Measurements from ENCODE around the gene SCARF2. TPM values are rescaled to one million over a fixed set of nuclear protein-coding genes. Genes with fewer than 3 reads are reported as not detected.

The SCARF2 gene, protein sequence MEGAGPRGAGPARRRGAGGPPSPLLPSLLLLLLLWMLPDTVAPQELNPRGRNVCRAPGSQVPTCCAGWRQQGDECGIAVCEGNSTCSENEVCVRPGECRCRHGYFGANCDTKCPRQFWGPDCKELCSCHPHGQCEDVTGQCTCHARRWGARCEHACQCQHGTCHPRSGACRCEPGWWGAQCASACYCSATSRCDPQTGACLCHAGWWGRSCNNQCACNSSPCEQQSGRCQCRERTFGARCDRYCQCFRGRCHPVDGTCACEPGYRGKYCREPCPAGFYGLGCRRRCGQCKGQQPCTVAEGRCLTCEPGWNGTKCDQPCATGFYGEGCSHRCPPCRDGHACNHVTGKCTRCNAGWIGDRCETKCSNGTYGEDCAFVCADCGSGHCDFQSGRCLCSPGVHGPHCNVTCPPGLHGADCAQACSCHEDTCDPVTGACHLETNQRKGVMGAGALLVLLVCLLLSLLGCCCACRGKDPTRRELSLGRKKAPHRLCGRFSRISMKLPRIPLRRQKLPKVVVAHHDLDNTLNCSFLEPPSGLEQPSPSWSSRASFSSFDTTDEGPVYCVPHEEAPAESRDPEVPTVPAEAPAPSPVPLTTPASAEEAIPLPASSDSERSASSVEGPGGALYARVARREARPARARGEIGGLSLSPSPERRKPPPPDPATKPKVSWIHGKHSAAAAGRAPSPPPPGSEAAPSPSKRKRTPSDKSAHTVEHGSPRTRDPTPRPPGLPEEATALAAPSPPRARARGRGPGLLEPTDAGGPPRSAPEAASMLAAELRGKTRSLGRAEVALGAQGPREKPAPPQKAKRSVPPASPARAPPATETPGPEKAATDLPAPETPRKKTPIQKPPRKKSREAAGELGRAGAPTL
- 10.6 and 14.9 TPM in 2 replicates for total RNA-seq

DNA sequence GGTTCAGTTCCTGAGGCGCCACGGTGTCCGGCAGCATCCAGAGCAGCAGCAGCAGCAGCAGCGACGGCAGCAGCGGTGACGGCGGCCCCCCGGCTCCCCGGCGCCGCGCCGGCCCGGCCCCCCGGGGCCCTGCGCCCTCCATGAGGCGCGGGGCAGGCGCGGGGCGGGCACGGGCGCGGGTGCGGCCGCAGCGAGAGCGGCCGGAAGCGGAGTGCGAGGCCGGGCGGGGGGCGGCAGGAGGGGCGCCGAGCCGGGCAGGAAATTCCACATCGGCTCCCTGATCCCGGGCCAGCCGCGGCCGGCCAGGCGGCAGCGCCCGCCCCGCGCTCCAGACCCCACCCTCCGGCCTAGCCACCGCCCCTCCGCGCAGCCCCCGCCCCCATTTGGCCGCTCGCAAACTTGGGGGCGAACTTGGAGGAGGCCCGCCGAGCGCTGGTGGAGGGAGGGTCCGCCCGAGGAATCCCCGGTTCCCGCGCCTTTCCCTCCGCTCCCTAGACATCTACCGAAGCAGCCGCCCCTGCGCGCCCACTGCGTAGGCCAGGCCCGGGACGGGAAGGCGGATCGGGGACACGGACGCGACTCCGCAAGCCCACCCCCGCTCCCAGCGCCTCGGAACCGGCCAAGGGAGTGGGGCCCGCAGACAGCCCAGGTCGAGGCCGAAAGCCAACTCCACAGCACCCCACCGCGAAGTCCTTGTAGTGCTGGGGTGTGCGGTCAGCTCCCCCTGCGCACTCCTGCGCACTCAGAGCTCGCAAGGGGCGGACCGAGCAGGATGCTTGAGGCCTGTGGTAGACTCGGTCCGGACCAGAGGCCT is at the start of gene SCARF2:
TSS of gene SCARF2 (minus strand) at position 213 of the 814 bp plus-strand sequence. CDS start at position 142, 71 bp downstream.

DNA sequence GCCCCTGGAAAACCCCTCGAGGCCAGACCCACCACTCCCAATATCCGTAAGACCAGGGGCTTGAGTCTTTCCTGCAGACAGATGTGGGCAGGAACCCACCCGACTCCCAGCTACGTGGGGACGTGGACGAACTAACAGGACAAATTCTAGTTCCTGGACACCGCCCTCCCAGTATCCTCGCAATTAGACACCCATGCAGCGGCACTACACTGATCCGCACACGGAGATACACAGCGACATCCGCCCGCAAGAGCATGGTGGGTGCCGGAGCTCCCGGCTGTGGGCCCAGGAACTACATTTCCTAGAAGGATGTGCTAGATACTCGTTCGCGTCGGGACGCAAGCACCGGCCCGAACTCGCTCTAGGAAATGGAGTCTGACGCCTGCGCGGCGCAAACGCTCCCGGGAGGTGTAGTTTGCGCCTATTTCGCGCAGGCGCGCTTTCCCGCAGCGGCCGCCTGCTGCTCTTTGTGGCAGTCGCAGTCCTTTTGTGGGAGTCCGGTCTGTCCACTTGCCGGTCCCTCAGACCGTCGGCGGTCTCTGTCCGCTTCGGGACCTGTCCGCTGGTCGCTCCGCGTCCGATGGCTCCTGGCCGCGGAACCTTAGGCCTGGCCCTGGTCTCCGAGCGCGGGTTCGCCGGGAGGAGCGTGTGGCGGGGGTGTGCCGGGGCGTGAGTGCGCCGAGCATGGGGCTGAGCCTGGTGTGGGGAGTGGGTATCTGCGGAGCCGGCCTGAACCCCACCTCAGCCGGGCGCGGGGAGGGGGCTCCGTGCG is 43.7 kb downstream of the SCARF2 start, which contains the start of gene ZNF74:
TSS of gene ZNF74 (plus strand) at position 447 of the 772 bp plus-strand sequence. CDS start 478 bp downstream, outside the sequence.

Other genes starting within 250 kb of the SCARF2 start
- 0.61 and 0.65 TPM in 2 replicates for gene RTN4R, start 169.5 kb downstream of the SCARF2 start, total RNA-seq
- 54.4 and 57.8 TPM in 2 replicates for gene DGCR6L, start 117.8 kb downstream of the SCARF2 start, total RNA-seq
- gene ZNF74, start 43.7 kb downstream of the SCARF2 start, total RNA-seq: 12.7 and 13.7 TPM in 2 replicates
- 14.6 and 28.6 TPM in 2 replicates for gene KLHL22, start 58.0 kb upstream of the SCARF2 start, total RNA-seq
- gene MED15, start 69.8 kb upstream of the SCARF2 start, total RNA-seq: 25.3 and 44.8 TPM in 2 replicates